ENCODE measurements around the gene GPR39. TPM values are rescaled to one million over a fixed set of nuclear protein-coding genes. Genes with fewer than 3 reads are reported as not detected.

The GPR39 gene
- total and polyA plus RNA-seq, 2 donors (not counting 1 experiment from before 2014, with no cell fraction given) = 1.00 to 1.3 TPM

- H3K36me3 ChIP-seq (ENCODE audit: control insufficient read depth, insufficient read depth, low read length) = no peaks in the 10 kb centered on the region
- H3K27ac ChIP-seq (ENCODE audit: insufficient read depth, low read length) = no peak overlapping the region
- H3K4me2 ChIP-seq (ENCODE audit: extremely low read depth, insufficient read depth, low read length) = no peak overlapping the region
- H4K20me1 ChIP-seq (ENCODE audit: control insufficient read depth, extremely low read depth, insufficient read depth, low read length) = no peaks in the 10 kb centered on the region
- H2AFZ ChIP-seq (ENCODE audit: low read length) = no peak overlapping the region
- H3K4me3 ChIP-seq (replicated peaks in 1 of 4; ENCODE audit: control extremely low read depth in 1 of 4, insufficient read depth in 1 of 4, low read depth in 3 of 4, low read length in 4 of 4) = no peak overlapping the region
- no peaks in the 10 kb centered on the region for H3K79me2 ChIP-seq (ENCODE audit: control insufficient read depth, insufficient read depth, low read length)
- no peaks in the 10 kb centered on the region for H3K9me3 ChIP-seq (ENCODE audit: control insufficient read depth, insufficient read depth, low read depth, low read length)
- H3K4me1 ChIP-seq (ENCODE audit: control insufficient read depth, extremely low read depth, insufficient read depth, low read length) = peaks cover 5% of the 10 kb centered on the region
- TF ChIP-seq EZH2 (IDR thresholded peaks at IDR 0.05; ENCODE audit: low read length, missing control alignments) = no peak
- no peak for TF ChIP-seq CTCF (conservative IDR thresholded peaks at IDR 0.05 in 1 of 2, IDR thresholded peaks at IDR 0.05 in 1 of 2; ENCODE audit: low read depth in 1 of 2, low read length in 2 of 2)
- DNase-seq (ENCODE audit: low read depth in 2 of 2) = no peak
- no peaks in the 10 kb centered on the region for H3K27me3 ChIP-seq (ENCODE audit: control insufficient read depth, insufficient read depth, low read length)
- H3K9ac ChIP-seq (ENCODE audit: insufficient read depth, low read length) = no peak overlapping the region
Observed at GRCh38 chr2:132419941-132420340, 3.3 kb downstream of the GPR39 start.

GRCh38 chr2:132420816-132421805, 4.5 kb downstream of the GPR39 start:
- no peaks in the 10 kb centered on the region for H3K27me3 ChIP-seq (ENCODE audit: control insufficient read depth, insufficient read depth, low read length)
- H3K9me3 ChIP-seq (ENCODE audit: control insufficient read depth, insufficient read depth, low read depth, low read length) = no peaks in the 10 kb centered on the region
- no peak overlapping the region for H3K9ac ChIP-seq (ENCODE audit: insufficient read depth, low read length)
- TF ChIP-seq EZH2 (IDR thresholded peaks at IDR 0.05; ENCODE audit: low read length, missing control alignments) = no peak
- peak; percentile 24 to 46 for TF ChIP-seq CTCF (conservative IDR thresholded peaks at IDR 0.05 in 1 of 2, IDR thresholded peaks at IDR 0.05 in 1 of 2; ENCODE audit: low read depth in 1 of 2, low read length in 2 of 2)
- H4K20me1 ChIP-seq (ENCODE audit: control insufficient read depth, extremely low read depth, insufficient read depth, low read length) = no peaks in the 10 kb centered on the region
- H3K36me3 ChIP-seq (ENCODE audit: control insufficient read depth, insufficient read depth, low read length) = no peaks in the 10 kb centered on the region
- H3K4me1 ChIP-seq (ENCODE audit: control insufficient read depth, extremely low read depth, insufficient read depth, low read length) = no peaks in the 10 kb centered on the region
- H3K4me3 ChIP-seq (replicated peaks in 1 of 4; ENCODE audit: control extremely low read depth in 1 of 4, insufficient read depth in 1 of 4, low read depth in 3 of 4, low read length in 4 of 4) = no peak overlapping the region
- H2AFZ ChIP-seq (ENCODE audit: low read length) = no peak overlapping the region
- no peaks in the 10 kb centered on the region for H3K79me2 ChIP-seq (ENCODE audit: control insufficient read depth, insufficient read depth, low read length)
- peak in 1 of 2 donors; percentile 32 for DNase-seq (ENCODE audit: low read depth in 2 of 2)
- H3K4me2 ChIP-seq (ENCODE audit: extremely low read depth, insufficient read depth, low read length) = no peak overlapping the region
- H3K27ac ChIP-seq (ENCODE audit: insufficient read depth, low read length) = no peak overlapping the region

GRCh38 chr2:132422736-132423135, 6.1 kb downstream of the GPR39 start:
- no peaks in the 10 kb centered on the region for H3K79me2 ChIP-seq (ENCODE audit: control insufficient read depth, insufficient read depth, low read length)
- no peak overlapping the region for H3K27ac ChIP-seq (ENCODE audit: insufficient read depth, low read length)
- no peaks in the 10 kb centered on the region for H3K9me3 ChIP-seq (ENCODE audit: control insufficient read depth, insufficient read depth, low read depth, low read length)
- no peak for DNase-seq (ENCODE audit: low read depth in 2 of 2)
- no peak overlapping the region for H3K9ac ChIP-seq (ENCODE audit: insufficient read depth, low read length)
- no peak overlapping the region for H2AFZ ChIP-seq (ENCODE audit: low read length)
- no peaks in the 10 kb centered on the region for H3K4me1 ChIP-seq (ENCODE audit: control insufficient read depth, extremely low read depth, insufficient read depth, low read length)
- H3K4me3 ChIP-seq (replicated peaks in 1 of 4; ENCODE audit: control extremely low read depth in 1 of 4, insufficient read depth in 1 of 4, low read depth in 3 of 4, low read length in 4 of 4) = no peak overlapping the region
- no peaks in the 10 kb centered on the region for H3K36me3 ChIP-seq (ENCODE audit: control insufficient read depth, insufficient read depth, low read length)
- H4K20me1 ChIP-seq (ENCODE audit: control insufficient read depth, extremely low read depth, insufficient read depth, low read length) = no peaks in the 10 kb centered on the region
- TF ChIP-seq EZH2 (IDR thresholded peaks at IDR 0.05; ENCODE audit: low read length, missing control alignments) (no peak), CTCF (conservative IDR thresholded peaks at IDR 0.05 in 1 of 2, IDR thresholded peaks at IDR 0.05 in 1 of 2; ENCODE audit: low read depth in 1 of 2, low read length in 2 of 2) (no peak)
- no peaks in the 10 kb centered on the region for H3K27me3 ChIP-seq (ENCODE audit: control insufficient read depth, insufficient read depth, low read length)
- no peak overlapping the region for H3K4me2 ChIP-seq (ENCODE audit: extremely low read depth, insufficient read depth, low read length)
